GM21529 (cell line): ENCODE data around the gene FOXJ3.

Experiments used
- ATAC-seq: cut with Tn5 transposase; IDR thresholded peaks from one replicate; pipeline ENCODE4 v1.9.1; 2021; ENCODE audit not compliant: unreplicated experiment

Gene FOXJ3

GRCh38 chr1:42127767-42128166, 207.3 kb downstream of the FOXJ3 start:
- no peak for ATAC-seq
